GM18873 (cell line): ENCODE measurements around the gene YIPF4.
"Not testable (repeated sequence)": the region's sequence is repeated elsewhere in the genome, so short reads cannot be mapped to it uniquely, and the experiment has no call there.

Source experiments
- ATAC-seq: cut with Tn5 transposase; IDR thresholded peaks from one replicate; pipeline ENCODE4 v1.9.1; 2021; ENCODE audit warnings: mild to moderate bottlenecking, moderate library complexity, moderate number of reproducible peaks; ENCODE audit not compliant: unreplicated experiment, low FRiP score

The YIPF4 gene

DNA sequence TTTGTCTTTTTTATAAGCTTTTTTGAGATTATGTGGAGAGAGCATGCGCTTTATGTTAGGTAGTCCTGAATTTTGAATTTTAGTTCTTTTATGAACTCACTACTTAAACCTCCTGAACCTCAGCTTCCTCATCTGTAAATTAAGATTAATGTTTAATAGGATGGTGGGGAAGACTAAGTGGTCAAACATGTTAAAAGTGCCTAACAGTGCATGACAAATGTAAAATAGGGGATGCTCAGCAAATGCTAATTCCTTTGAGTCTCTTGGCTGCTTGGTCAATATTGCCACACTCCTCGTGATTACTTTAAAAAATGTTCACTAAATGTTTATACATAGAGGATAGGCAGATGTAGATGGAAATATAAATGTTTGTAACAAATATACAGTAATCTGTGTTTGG, 85.9 kb downstream of the YIPF4 start:
- ATAC-seq = no peak

GRCh38 chr2:32364290-32364689, 86.6 kb downstream of the YIPF4 start:
- ATAC-seq = not testable (repeated sequence)

DNA sequence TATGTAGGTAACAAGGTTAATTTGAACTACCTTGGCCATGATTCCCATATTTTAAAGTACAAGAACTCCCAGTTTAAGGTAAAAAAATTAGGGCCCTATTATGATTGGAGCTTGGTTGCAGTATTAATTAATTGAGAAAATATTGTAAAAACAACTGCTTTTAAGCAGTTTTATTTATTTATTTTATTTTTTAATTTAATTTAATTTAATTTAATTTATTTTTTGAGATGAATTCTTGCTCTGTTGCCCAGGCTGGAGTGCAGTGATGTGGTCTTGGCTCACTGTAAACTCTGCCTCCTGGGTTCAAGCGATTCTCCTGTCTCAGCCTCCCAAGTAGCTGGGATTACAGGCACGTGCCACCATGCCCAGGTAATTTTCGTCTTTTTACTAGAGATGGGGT, 88.0 kb downstream of the YIPF4 start:
- not testable (repeated sequence) for ATAC-seq
